GM12892 (cell line): Measurements from ENCODE around the gene ARHGDIB.

ENCODE experiments used
- POLR2A ChIP-seq: IDR thresholded peaks from 2 replicates; pipeline ENCODE4 v1.6.1; 2011; ENCODE audit warnings: low read depth, low read length, control low read depth
- POLR2AphosphoS5 ChIP-seq: IDR thresholded peaks from 2 replicates; pipeline ENCODE4 v1.6.1; 2011; ENCODE audit warnings: low read depth, low read length, control low read depth

- TF ChIP-seq POLR2AphosphoS5 (no peak), POLR2A (no peak)
Measured at GRCh38 chr12:14927267-14927666, 34.1 kb downstream of the ARHGDIB start.
